ENCODE results near the gene ARHGAP26. TPM values are rescaled to one million over a fixed set of nuclear protein-coding genes. Genes with fewer than 3 reads are reported as not detected.

Gene ARHGAP26
- total and polyA plus RNA-seq, 7 donors = 5.4 to 25.5 (median 19.1) TPM

DNA sequence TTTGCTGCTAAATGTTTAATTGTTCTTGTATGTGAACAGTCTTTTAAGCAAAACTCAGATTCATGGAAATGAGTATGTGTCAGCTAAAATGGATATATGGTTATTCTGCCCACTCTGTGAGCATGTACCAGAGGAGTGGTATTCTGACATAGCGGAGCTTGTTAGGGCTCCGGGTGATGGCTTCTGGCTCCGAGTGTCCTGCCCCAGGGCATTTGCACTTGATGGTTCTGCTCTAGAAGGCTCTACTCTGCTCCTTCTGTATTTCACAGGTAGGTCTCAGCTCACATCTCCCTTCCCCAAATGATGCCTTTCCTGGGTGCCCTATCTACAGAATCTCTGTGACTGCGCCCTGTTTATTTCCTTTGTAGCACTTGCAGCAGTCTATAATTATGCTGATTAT is 113.3 kb downstream of the ARHGAP26 start:
- WGBS, 2 donors = 82 to 97% methylated on average over 4 of the region's 4 CpGs
- intact Hi-C loops (cut with DNase I) = loop anchor here (10.0 kb wide), 1 partner anchor 269 kb away; no protein-coding TSS in a partner anchor
- Histone ChIP-seq H3K27ac (no peak overlapping the region), H3K36me3 (no peaks in the 10 kb centered on the region), H3K9me3 (no peaks in the 10 kb centered on the region), H3K4me1 (peaks cover 0 to 27% (median 12%) of the 10 kb centered on the region in 4 donors), H3K27me3 (no peaks in the 10 kb centered on the region), H3K4me3 (no peak overlapping the region)
- no peak for DNase-seq
- no peak for TF ChIP-seq POLR2A (IDR thresholded peaks at IDR 0.05)
- TF ChIP-seq POLR2AphosphoS5 (IDR thresholded peaks at IDR 0.05) = no peak
- TF ChIP-seq EP300 (IDR thresholded peaks at IDR 0.05) = no peak
- TF ChIP-seq, protein P1, sequence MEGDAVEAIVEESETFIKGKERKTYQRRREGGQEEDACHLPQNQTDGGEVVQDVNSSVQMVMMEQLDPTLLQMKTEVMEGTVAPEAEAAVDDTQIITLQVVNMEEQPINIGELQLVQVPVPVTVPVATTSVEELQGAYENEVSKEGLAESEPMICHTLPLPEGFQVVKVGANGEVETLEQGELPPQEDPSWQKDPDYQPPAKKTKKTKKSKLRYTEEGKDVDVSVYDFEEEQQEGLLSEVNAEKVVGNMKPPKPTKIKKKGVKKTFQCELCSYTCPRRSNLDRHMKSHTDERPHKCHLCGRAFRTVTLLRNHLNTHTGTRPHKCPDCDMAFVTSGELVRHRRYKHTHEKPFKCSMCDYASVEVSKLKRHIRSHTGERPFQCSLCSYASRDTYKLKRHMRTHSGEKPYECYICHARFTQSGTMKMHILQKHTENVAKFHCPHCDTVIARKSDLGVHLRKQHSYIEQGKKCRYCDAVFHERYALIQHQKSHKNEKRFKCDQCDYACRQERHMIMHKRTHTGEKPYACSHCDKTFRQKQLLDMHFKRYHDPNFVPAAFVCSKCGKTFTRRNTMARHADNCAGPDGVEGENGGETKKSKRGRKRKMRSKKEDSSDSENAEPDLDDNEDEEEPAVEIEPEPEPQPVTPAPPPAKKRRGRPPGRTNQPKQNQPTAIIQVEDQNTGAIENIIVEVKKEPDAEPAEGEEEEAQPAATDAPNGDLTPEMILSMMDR (IDR thresholded peaks at IDR 0.05) = no peak

DNA sequence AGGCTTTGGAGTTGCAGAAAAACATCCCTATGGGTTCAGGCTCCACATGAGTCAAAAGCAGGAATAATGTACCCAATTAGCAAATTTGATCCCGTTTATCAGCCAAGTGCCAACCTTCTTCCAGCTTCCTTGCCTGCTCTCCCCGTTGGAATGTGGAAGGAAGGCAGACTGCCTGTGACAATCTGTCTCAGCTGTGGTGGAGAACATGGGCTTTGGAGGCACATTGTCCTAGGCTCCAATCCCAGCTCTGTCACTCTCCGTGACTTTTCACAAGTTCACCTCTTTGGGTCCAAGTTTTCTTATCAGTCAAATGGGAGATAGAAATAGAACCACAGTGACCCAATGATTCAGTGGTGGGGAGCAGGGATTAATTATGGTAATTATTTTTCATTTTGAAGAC is 113.9 kb downstream of the ARHGAP26 start:
- Histone ChIP-seq H3K27ac (no peak overlapping the region), H3K4me3 (no peak overlapping the region), H3K36me3 (no peaks in the 10 kb centered on the region), H3K4me1 (peaks cover 0 to 27% (median 13%) of the 10 kb centered on the region in 4 donors), H3K27me3 (no peaks in the 10 kb centered on the region), H3K9me3 (no peaks in the 10 kb centered on the region)
- whole genome bisulfite sequencing, 2 donors = 78 to 85% methylated on average over 3 of the region's 3 CpGs
- intact Hi-C loops (cut with DNase I) = loop anchor here (10.0 kb wide), 1 partner anchor 269 kb away; no protein-coding TSS in a partner anchor
- no peak for TF ChIP-seq EP300 (IDR thresholded peaks at IDR 0.05)
- TF ChIP-seq, protein P1 (IDR thresholded peaks at IDR 0.05) = no peak
- TF ChIP-seq POLR2AphosphoS5 (IDR thresholded peaks at IDR 0.05) = no peak
- no peak for TF ChIP-seq POLR2A (IDR thresholded peaks at IDR 0.05)
- no peak for DNase-seq

DNA sequence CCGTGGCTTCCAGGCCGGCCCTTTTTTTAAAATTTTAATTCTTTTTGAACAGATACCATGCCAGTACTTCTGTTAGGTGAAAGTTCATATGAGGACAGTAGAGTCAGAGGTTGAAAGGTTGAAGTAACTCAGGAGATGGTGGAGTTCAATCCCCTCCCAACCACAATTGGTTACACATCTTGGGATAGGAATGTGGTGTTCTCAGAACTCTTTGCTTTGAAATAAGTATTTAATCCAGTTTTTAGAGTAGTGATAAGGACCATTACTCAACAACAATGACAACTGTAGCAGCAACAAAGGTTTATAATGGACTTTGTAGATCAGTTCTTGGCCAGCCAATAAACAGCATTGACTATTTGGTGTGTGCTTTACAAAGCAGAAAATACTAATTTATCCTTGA is 116.0 kb downstream of the ARHGAP26 start:
- TF ChIP-seq POLR2AphosphoS5 (IDR thresholded peaks at IDR 0.05) (no peak), POLR2A (IDR thresholded peaks at IDR 0.05) (no peak), EP300 (IDR thresholded peaks at IDR 0.05) (no peak)
- TF ChIP-seq, protein P1 (IDR thresholded peaks at IDR 0.05) = no peak
- intact Hi-C loops (cut with DNase I) = loop anchor here (10.0 kb wide), 1 partner anchor 271 kb away; no protein-coding TSS in a partner anchor
- Histone ChIP-seq H3K27ac (no peak overlapping the region), H3K9me3 (no peaks in the 10 kb centered on the region), H3K4me1 (peaks cover 0 to 22% (median 9%) of the 10 kb centered on the region in 4 donors), H3K27me3 (no peaks in the 10 kb centered on the region), H3K36me3 (no peaks in the 10 kb centered on the region), H3K4me3 (no peak overlapping the region)
- 82 to 92% methylated on average over 2 of the region's 2 CpGs for WGBS, 2 donors
- no peak for DNase-seq

DNA sequence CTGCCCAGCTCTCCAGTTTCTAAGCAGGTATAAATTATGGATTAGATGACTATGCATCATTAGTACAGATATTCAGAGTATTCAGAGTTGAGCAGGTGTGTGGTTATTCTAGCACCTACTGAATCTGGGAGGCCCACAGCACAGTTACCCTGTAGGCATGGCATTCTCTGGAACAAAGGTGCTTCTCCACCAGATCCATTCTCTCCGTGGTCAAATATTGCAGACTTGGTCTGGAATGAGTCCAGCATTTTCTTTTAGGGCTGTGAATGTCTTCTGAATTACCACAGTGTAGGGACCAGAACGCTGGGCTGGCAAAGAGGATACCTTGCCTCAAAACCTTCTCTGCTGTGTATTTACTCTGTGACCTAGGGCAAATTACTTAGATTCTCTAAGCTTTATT is 116.8 kb downstream of the ARHGAP26 start:
- H3K36me3 ChIP-seq = no peaks in the 10 kb centered on the region
- peaks cover 0 to 16% (median 7%) of the 10 kb centered on the region in 4 donors for H3K4me1 ChIP-seq
- no peak overlapping the region for H3K27ac ChIP-seq
- intact Hi-C loops (cut with DNase I) = loop anchor here (10.0 kb wide), 1 partner anchor 272 kb away; no protein-coding TSS in a partner anchor
- 23 to 65% methylated on average over 2 of the region's 2 CpGs for WGBS, 2 donors
- DNase-seq = no peak
- no peak overlapping the region for H3K4me3 ChIP-seq
- H3K9me3 ChIP-seq = no peaks in the 10 kb centered on the region
- no peaks in the 10 kb centered on the region for H3K27me3 ChIP-seq
- no peak for TF ChIP-seq POLR2AphosphoS5 (IDR thresholded peaks at IDR 0.05)
- TF ChIP-seq, protein P1 (IDR thresholded peaks at IDR 0.05) = no peak
- no peak for TF ChIP-seq POLR2A (IDR thresholded peaks at IDR 0.05)
- TF ChIP-seq EP300 (IDR thresholded peaks at IDR 0.05) = no peak

All from sigmoid colon (tissue), 7 donors.